AG20443 (cell line): ENCODE data around the gene SCYL3.
A peak's percentile ranks its signal among the peaks of the same experiment; 100 is the strongest.
"Not testable (repeated sequence)": the region's sequence is repeated elsewhere in the genome, so short reads cannot be mapped to it uniquely, and the experiment has no call there.

Source experiments
- DNase-seq: peaks from one replicate; pipeline ENCODE4 v3.0.0; 2012; ENCODE audit warnings: low spot score, mixed read lengths

Gene SCYL3

GRCh38 chr1:169893645-169894423, at the start of gene SCYL3:
TSS of gene SCYL3 (minus strand) at chr1:169893896. CDS start at chr1:169888840, 5,056 bp downstream.
- DNase-seq = peak; percentile 97

- DNase-seq = peak; percentile 26
Measured at GRCh38 chr1:169941982-169942830, 48.5 kb upstream of the SCYL3 start.

GRCh38 chr1:169933984-169934725, 40.5 kb upstream of the SCYL3 start:
- no peak for DNase-seq

GRCh38 chr1:169931795-169932231, 38.1 kb upstream of the SCYL3 start:
- DNase-seq = no peak

GRCh38 chr1:169929210-169929526, 35.5 kb upstream of the SCYL3 start:
- no peak for DNase-seq

- peak; percentile 34 for DNase-seq
Measured at GRCh38 chr1:169928438-169929209, 34.9 kb upstream of the SCYL3 start.

- no peak for DNase-seq
Measured at GRCh38 chr1:169925505-169926482, 32.1 kb upstream of the SCYL3 start.

- no peak for DNase-seq
Measured at GRCh38 chr1:169924829-169925228, 31.1 kb upstream of the SCYL3 start.

- DNase-seq = no peak
Measured at GRCh38 chr1:169924063-169924462, 30.4 kb upstream of the SCYL3 start.

- no peak for DNase-seq
Measured at GRCh38 chr1:169921080-169921479, 27.4 kb upstream of the SCYL3 start.

GRCh38 chr1:169918927-169919326, 25.2 kb upstream of the SCYL3 start:
- no peak for DNase-seq

GRCh38 chr1:169918220-169918619, 24.5 kb upstream of the SCYL3 start:
- DNase-seq = not testable (repeated sequence)

- no peak for DNase-seq
Measured at GRCh38 chr1:169915150-169915549, 21.5 kb upstream of the SCYL3 start.

- peak; percentile 39 for DNase-seq
Measured at GRCh38 chr1:169914531-169914930, 20.8 kb upstream of the SCYL3 start.

- no peak for DNase-seq
Measured at GRCh38 chr1:169909499-169909898, 15.8 kb upstream of the SCYL3 start.

- peak; percentile 20 for DNase-seq
Measured at GRCh38 chr1:169906938-169907337, 13.2 kb upstream of the SCYL3 start.

- DNase-seq = no peak
Measured at GRCh38 chr1:169904834-169905233, 11.1 kb upstream of the SCYL3 start.

- DNase-seq = no peak
Measured at GRCh38 chr1:169902751-169903150, 9.1 kb upstream of the SCYL3 start.

GRCh38 chr1:169901115-169901514, 7.4 kb upstream of the SCYL3 start:
- no peak for DNase-seq

GRCh38 chr1:169900571-169900970, 6.9 kb upstream of the SCYL3 start:
- no peak for DNase-seq
